OCI-LY7 (cell line): ENCODE results near the gene RMP24.
"Not testable (repeated sequence)": the region's sequence is repeated elsewhere in the genome, so short reads cannot be mapped to it uniquely, and the experiment has no call there.

Experiments used
- BruUV-seq: library from RNA; stranded (reverse); fragments of 400-500 nt; replicated peaks from 2 replicates; lab custom pipeline; 2021; lab: Mats Ljungman, UMichigan
- CTCF ChIA-PET: fragments of 300-600 bp; sonication (Branson Sonifier 250); formaldehyde crosslinking; loops from one replicate; lab custom pipeline; 2022; ENCODE audit warnings: antibody characterized with exemption; ENCODE audit not compliant: unreplicated experiment; lab: Charles Lee
- POLR2A ChIA-PET: fragments of 300-600 bp; sonication (Branson Sonifier 250); formaldehyde crosslinking; loops from one replicate; lab custom pipeline; 2022; ENCODE audit warnings: antibody characterized with exemption; lab: Charles Lee
- DNase-seq: peaks from one replicate; pipeline ENCODE4 v3.0.0-alpha.2; 2015; ENCODE audit warnings: low spot score
- H2AFZ ChIP-seq: fragments of 200-600 bp; sonication (generic), shearing (Covaris generic); 2 replicates; pipeline ENCODE4 v1.6.1; 2014; ENCODE audit warnings: mild to moderate bottlenecking, antibody characterized with exemption, low read length, moderate library complexity
- H3K27ac ChIP-seq: fragments of 200-600 bp; sonication (generic); 2 replicates; pipeline ENCODE4 v1.5.1; 2014; ENCODE audit warnings: mixed run types, low read depth, mild to moderate bottlenecking, moderate library complexity, low read length, inconsistent platforms; ENCODE audit not compliant: poor library complexity, severe bottlenecking
- H3K36me3 ChIP-seq: fragments of 200-600 bp; sonication (generic); 2 replicates; pipeline ENCODE4 v1.6.1; 2014; ENCODE audit warnings: mild to moderate bottlenecking, antibody characterized with exemption, low read length, moderate library complexity, mixed read lengths; ENCODE audit not compliant: insufficient read depth
- H3K4me1 ChIP-seq: fragments of 200-600 bp; sonication (generic); 2 replicates; pipeline ENCODE4 v1.5.1; 2014; ENCODE audit warnings: mild to moderate bottlenecking, low read length; ENCODE audit not compliant: insufficient read depth, poor library complexity, severe bottlenecking
- H3K4me2 ChIP-seq: fragments of 200-600 bp; sonication (generic); 2 replicates; pipeline ENCODE4 v1.6.1; 2014; ENCODE audit warnings: mild to moderate bottlenecking, low read length
- H3K4me3 ChIP-seq: fragments of 200-600 bp; sonication (generic); 2 replicates; pipeline ENCODE4 v1.5.1; 2014; ENCODE audit warnings: mild to moderate bottlenecking, low read depth, low read length; ENCODE audit not compliant: poor library complexity, severe bottlenecking
- H3K79me2 ChIP-seq: fragments of 200-600 bp; sonication (generic); 2 replicates; pipeline ENCODE4 v1.6.1; 2016; ENCODE audit warnings: low read depth, mild to moderate bottlenecking, low read length, moderate library complexity, mixed read lengths; ENCODE audit not compliant: insufficient read depth
- H3K9me2 ChIP-seq: fragments of 200-600 bp; sonication (generic); 2 replicates; pipeline ENCODE4 v1.6.1; 2016; ENCODE audit warnings: mild to moderate bottlenecking, low read length, mixed read lengths; ENCODE audit not compliant: insufficient read depth
- H3K9me3 ChIP-seq: fragments of 200-600 bp; sonication (generic); 2 replicates; pipeline ENCODE4 v1.6.1; 2014; ENCODE audit warnings: mild to moderate bottlenecking, mixed run types, low read length, mixed read lengths
- H4K20me1 ChIP-seq: fragments of 200-600 bp; sonication (generic); 2 replicates; pipeline ENCODE4 v1.6.1; 2014; ENCODE audit warnings: mild to moderate bottlenecking, antibody characterized with exemption, low read length, moderate library complexity, mixed read lengths; ENCODE audit not compliant: insufficient read depth
- CTCF ChIP-seq: fragments of 200-600 bp; sonication (generic); conservative IDR thresholded peaks from 2 replicates; pipeline ENCODE4 v1.5.1; 2014; ENCODE audit warnings: mild to moderate bottlenecking, antibody characterized with exemption, low read length, moderate library complexity, mixed read lengths
- EZH2phosphoT487 ChIP-seq: fragments of 200-600 bp; sonication (generic); IDR thresholded peaks from 2 replicates; pipeline ENCODE4 v1.6.1; 2018; ENCODE audit warnings: low read depth, borderline replicate concordance, mild to moderate bottlenecking, mixed run types, antibody characterized with exemption, low read length, moderate library complexity, mixed read lengths
- intact Hi-C: fragments of 100-400 bp; cut with micrococcal nuclease; formaldehyde crosslinking; loops from one replicate; pipeline ENCODE4 v1.10.0; 2022; ENCODE audit not compliant: unreplicated experiment

RMP24 gene

GRCh38 chr18:36020174-36020711 is 47.8 kb downstream of the RMP24 start:
- no peak for DNase-seq
- CTCF ChIA-PET: no interaction called here
- H3K4me1 ChIP-seq: peaks cover 16% of the 10 kb centered on the region
- intact Hi-C loops: no loop called here
- H3K36me3 ChIP-seq: peaks cover 9% of the 10 kb centered on the region
- H3K9me3 ChIP-seq: no peaks in the 10 kb centered on the region
- TF ChIP-seq EZH2phosphoT487 (no peak), CTCF (no peak)
- POLR2A ChIA-PET: interaction anchor here (0.6 kb wide), 1 partner anchor 12 kb away, joined by 6 read pairs; no protein-coding TSS in a partner anchor
- no peaks in the 10 kb centered on the region for H3K79me2 ChIP-seq
- H4K20me1 ChIP-seq: peaks cover 4% of the 10 kb centered on the region
- no TSS peak for BruUV-seq
- H3K4me3 ChIP-seq: no peak overlapping the region
- H3K9me2 ChIP-seq: no peaks in the 10 kb centered on the region
- no peak overlapping the region for H3K27ac ChIP-seq
- H2AFZ ChIP-seq: no peak overlapping the region
- no peak overlapping the region for H3K4me2 ChIP-seq

GRCh38 chr18:36023336-36023735 is 50.9 kb downstream of the RMP24 start:
- Histone ChIP-seq H3K27ac (no peak overlapping the region), H3K4me3 (no peak overlapping the region), H3K4me2 (no peak overlapping the region), H2AFZ (no peak overlapping the region), H3K36me3 (peaks cover 32% of the 10 kb centered on the region), H3K79me2 (no peaks in the 10 kb centered on the region), H3K4me1 (no peaks in the 10 kb centered on the region), H4K20me1 (no peaks in the 10 kb centered on the region), H3K9me2 (no peaks in the 10 kb centered on the region), H3K9me3 (no peaks in the 10 kb centered on the region)
- intact Hi-C loops: no loop called here
- TF ChIP-seq EZH2phosphoT487: no peak
- no peak for TF ChIP-seq CTCF
- ChIA-PET CTCF (no interaction called here), POLR2A (no interaction called here)
- no TSS peak for BruUV-seq
- DNase-seq: no peak

GRCh38 chr18:36024241-36024640 is 51.8 kb downstream of the RMP24 start:
- POLR2A ChIA-PET: interaction anchor here (0.6 kb wide), 1 partner anchor 425 kb away, joined by 6 read pairs; no protein-coding TSS in a partner anchor

More at GRCh38 chr18:36024241-36024640, 51.8 kb downstream of the RMP24 start:
- H3K4me3 ChIP-seq, H2AFZ ChIP-seq, H3K9me2 ChIP-seq, H3K9me3 ChIP-seq, CTCF ChIA-PET, BruUV-seq, H3K27ac ChIP-seq, H3K79me2 ChIP-seq, H3K4me2 ChIP-seq, H3K4me1 ChIP-seq, intact Hi-C loops, H4K20me1 ChIP-seq, DNase-seq: not testable (repeated sequence)
- peaks cover 41% of the 10 kb centered on the region for H3K36me3 ChIP-seq
